Measurements from ENCODE around the gene KDM4F. TPM values are rescaled to one million over a fixed set of nuclear protein-coding genes. Genes with fewer than 3 reads are reported as not detected.

The KDM4F gene
- total and polyA plus RNA-seq, 2 donors (not counting 1 experiment from before 2014, with no cell fraction given): not detected

- TF ChIP-seq CTCF (conservative IDR thresholded peaks at IDR 0.05 in 1 of 2, IDR thresholded peaks at IDR 0.05 in 1 of 2; ENCODE audit: low read depth in 1 of 2, low read length in 2 of 2) (no peak), EZH2 (IDR thresholded peaks at IDR 0.05; ENCODE audit: low read length, missing control alignments) (no peak)
- Histone ChIP-seq H3K9me3 (ENCODE audit: control insufficient read depth, insufficient read depth, low read depth, low read length) (no peaks in the 10 kb centered on the region), H3K4me3 (replicated peaks in 1 of 4; ENCODE audit: control extremely low read depth in 1 of 4, insufficient read depth in 1 of 4, low read depth in 3 of 4, low read length in 4 of 4) (no peak overlapping the region), H3K36me3 (ENCODE audit: control insufficient read depth, insufficient read depth, low read length) (no peaks in the 10 kb centered on the region), H3K4me1 (ENCODE audit: control insufficient read depth, extremely low read depth, insufficient read depth, low read length) (no peaks in the 10 kb centered on the region), H3K27ac (ENCODE audit: insufficient read depth, low read length) (no peak overlapping the region), H3K4me2 (ENCODE audit: extremely low read depth, insufficient read depth, low read length) (no peak overlapping the region), H3K27me3 (ENCODE audit: control insufficient read depth, insufficient read depth, low read length) (peaks cover 23% of the 10 kb centered on the region), H4K20me1 (ENCODE audit: control insufficient read depth, extremely low read depth, insufficient read depth, low read length) (no peaks in the 10 kb centered on the region), H3K79me2 (ENCODE audit: control insufficient read depth, insufficient read depth, low read length) (no peaks in the 10 kb centered on the region), H3K9ac (ENCODE audit: insufficient read depth, low read length) (no peak overlapping the region), H2AFZ (ENCODE audit: low read length) (no peak overlapping the region)
- no peak for DNase-seq (ENCODE audit: low read depth in 2 of 2)
These were observed 6.3 kb upstream of the KDM4F start for GRCh38 chr11:95042906-95043305.

- no peaks in the 10 kb centered on the region for H3K79me2 ChIP-seq (ENCODE audit: control insufficient read depth, insufficient read depth, low read length)
- no peak for DNase-seq (ENCODE audit: low read depth in 2 of 2)
- H3K9me3 ChIP-seq (ENCODE audit: control insufficient read depth, insufficient read depth, low read depth, low read length): no peaks in the 10 kb centered on the region
- no peak overlapping the region for H3K4me2 ChIP-seq (ENCODE audit: extremely low read depth, insufficient read depth, low read length)
- no peaks in the 10 kb centered on the region for H3K36me3 ChIP-seq (ENCODE audit: control insufficient read depth, insufficient read depth, low read length)
- no peak overlapping the region for H2AFZ ChIP-seq (ENCODE audit: low read length)
- peaks cover 24% of the 10 kb centered on the region for H3K27me3 ChIP-seq (ENCODE audit: control insufficient read depth, insufficient read depth, low read length)
- H3K27ac ChIP-seq (ENCODE audit: insufficient read depth, low read length): no peak overlapping the region
- no peaks in the 10 kb centered on the region for H3K4me1 ChIP-seq (ENCODE audit: control insufficient read depth, extremely low read depth, insufficient read depth, low read length)
- H3K9ac ChIP-seq (ENCODE audit: insufficient read depth, low read length): no peak overlapping the region
- no peaks in the 10 kb centered on the region for H4K20me1 ChIP-seq (ENCODE audit: control insufficient read depth, extremely low read depth, insufficient read depth, low read length)
- no peak overlapping the region for H3K4me3 ChIP-seq (replicated peaks in 1 of 4; ENCODE audit: control extremely low read depth in 1 of 4, insufficient read depth in 1 of 4, low read depth in 3 of 4, low read length in 4 of 4)
- no peak for TF ChIP-seq CTCF (conservative IDR thresholded peaks at IDR 0.05 in 1 of 2, IDR thresholded peaks at IDR 0.05 in 1 of 2; ENCODE audit: low read depth in 1 of 2, low read length in 2 of 2)
- TF ChIP-seq EZH2 (IDR thresholded peaks at IDR 0.05; ENCODE audit: low read length, missing control alignments): no peak
These were observed 5.2 kb upstream of the KDM4F start for GRCh38 chr11:95044010-95044409.

- Histone ChIP-seq H3K27me3 (ENCODE audit: control insufficient read depth, insufficient read depth, low read length) (peaks cover 24% of the 10 kb centered on the region), H3K79me2 (ENCODE audit: control insufficient read depth, insufficient read depth, low read length) (no peaks in the 10 kb centered on the region), H4K20me1 (ENCODE audit: control insufficient read depth, extremely low read depth, insufficient read depth, low read length) (no peaks in the 10 kb centered on the region), H3K4me1 (ENCODE audit: control insufficient read depth, extremely low read depth, insufficient read depth, low read length) (no peaks in the 10 kb centered on the region), H3K4me2 (ENCODE audit: extremely low read depth, insufficient read depth, low read length) (no peak overlapping the region), H3K36me3 (ENCODE audit: control insufficient read depth, insufficient read depth, low read length) (no peaks in the 10 kb centered on the region), H2AFZ (ENCODE audit: low read length) (no peak overlapping the region), H3K9ac (ENCODE audit: insufficient read depth, low read length) (no peak overlapping the region), H3K4me3 (replicated peaks in 1 of 4; ENCODE audit: control extremely low read depth in 1 of 4, insufficient read depth in 1 of 4, low read depth in 3 of 4, low read length in 4 of 4) (no peak overlapping the region), H3K9me3 (ENCODE audit: control insufficient read depth, insufficient read depth, low read depth, low read length) (no peaks in the 10 kb centered on the region), H3K27ac (ENCODE audit: insufficient read depth, low read length) (no peak overlapping the region)
- no peak for TF ChIP-seq CTCF (conservative IDR thresholded peaks at IDR 0.05 in 1 of 2, IDR thresholded peaks at IDR 0.05 in 1 of 2; ENCODE audit: low read depth in 1 of 2, low read length in 2 of 2)
- DNase-seq (ENCODE audit: low read depth in 2 of 2): no peak
These were observed 3.4 kb upstream of the KDM4F start for GRCh38 chr11:95045812-95046211.

Measured in fibroblast of lung (primary cell).